ENCODE results near the gene RTKN2. TPM values are rescaled to one million over a fixed set of nuclear protein-coding genes. Genes with fewer than 3 reads are reported as not detected.
"Not testable (repeated sequence)": the region's sequence is repeated elsewhere in the genome, so short reads cannot be mapped to it uniquely, and the experiment has no call there.

The RTKN2 gene
- polyA plus RNA-seq, 3 donors = 9.2 to 11.8 (median 10.2) TPM

DNA sequence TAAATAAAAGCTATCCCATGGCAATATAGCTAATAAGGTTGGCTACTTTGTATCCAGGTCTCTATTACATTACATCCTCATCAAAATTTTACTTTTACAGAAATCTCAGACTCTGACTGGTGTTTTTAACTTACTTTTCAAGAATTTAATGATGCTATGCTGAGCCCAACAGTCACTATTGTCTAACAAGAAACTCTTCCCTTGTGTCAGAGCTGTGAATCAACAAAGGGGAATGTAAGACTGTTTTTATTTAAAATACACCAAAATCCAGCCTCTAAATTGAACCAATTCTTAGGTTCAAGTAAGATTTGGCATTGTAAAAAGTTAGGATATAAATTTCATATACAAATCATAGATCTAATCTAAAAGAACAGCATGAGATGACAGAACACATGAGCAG, 7.0 kb downstream of the RTKN2 start:
- no peak for DNase-seq (ENCODE audit: low read depth in 3 of 3, low spot score in 2 of 3)

- DNase-seq (ENCODE audit: low read depth in 3 of 3, low spot score in 2 of 3) = no peak
Measured at GRCh38 chr10:62259998-62260397, 8.6 kb downstream of the RTKN2 start.

- no peak for DNase-seq (ENCODE audit: low read depth in 3 of 3, low spot score in 2 of 3)
Measured at GRCh38 chr10:62259456-62259855, 9.2 kb downstream of the RTKN2 start.

DNA sequence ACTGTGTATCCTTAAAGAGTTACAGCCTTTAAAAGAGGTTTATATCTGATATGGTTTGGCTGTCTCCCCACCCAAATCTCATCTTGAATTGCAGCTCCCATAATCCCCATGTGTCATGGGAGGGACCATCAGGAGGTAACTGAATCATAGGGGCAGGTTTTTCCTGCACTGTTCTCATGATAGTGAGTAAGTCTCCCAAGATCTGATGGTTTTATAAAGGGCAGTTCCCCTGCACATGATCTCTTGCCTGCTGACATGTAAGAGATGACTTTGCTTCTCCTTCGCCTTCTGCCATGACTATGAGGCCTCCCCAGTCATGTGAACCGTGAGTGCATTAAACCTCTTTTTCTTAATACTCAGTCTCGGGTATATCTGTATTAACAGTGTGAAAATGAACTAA, 9.7 kb downstream of the RTKN2 start:
- no peak for DNase-seq (ENCODE audit: low read depth in 3 of 3, low spot score in 2 of 3)

DNA sequence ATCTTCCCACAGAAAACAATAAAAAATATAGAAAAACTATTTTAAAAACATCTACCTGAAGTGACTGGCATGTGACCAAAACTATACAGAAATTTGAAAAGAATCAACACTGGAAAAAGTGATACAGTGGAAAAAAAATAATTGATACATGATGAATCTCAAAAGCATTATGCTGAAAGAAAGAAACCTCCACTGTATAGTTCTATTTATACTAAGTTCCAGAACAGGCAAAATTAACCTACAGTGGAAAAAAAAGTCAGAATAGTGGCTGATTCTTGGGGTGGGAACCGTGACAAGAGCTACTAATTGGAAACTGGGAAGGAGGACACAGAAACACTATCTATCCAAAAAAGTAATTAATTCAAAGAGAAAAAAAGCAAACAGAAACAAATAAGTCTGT, 14.9 kb downstream of the RTKN2 start:
- DNase-seq (ENCODE audit: low read depth in 3 of 3, low spot score in 2 of 3) = no peak

GRCh38 chr10:62252051-62252450, 16.6 kb downstream of the RTKN2 start:
- no peak for DNase-seq (ENCODE audit: low read depth in 3 of 3, low spot score in 2 of 3)

DNA sequence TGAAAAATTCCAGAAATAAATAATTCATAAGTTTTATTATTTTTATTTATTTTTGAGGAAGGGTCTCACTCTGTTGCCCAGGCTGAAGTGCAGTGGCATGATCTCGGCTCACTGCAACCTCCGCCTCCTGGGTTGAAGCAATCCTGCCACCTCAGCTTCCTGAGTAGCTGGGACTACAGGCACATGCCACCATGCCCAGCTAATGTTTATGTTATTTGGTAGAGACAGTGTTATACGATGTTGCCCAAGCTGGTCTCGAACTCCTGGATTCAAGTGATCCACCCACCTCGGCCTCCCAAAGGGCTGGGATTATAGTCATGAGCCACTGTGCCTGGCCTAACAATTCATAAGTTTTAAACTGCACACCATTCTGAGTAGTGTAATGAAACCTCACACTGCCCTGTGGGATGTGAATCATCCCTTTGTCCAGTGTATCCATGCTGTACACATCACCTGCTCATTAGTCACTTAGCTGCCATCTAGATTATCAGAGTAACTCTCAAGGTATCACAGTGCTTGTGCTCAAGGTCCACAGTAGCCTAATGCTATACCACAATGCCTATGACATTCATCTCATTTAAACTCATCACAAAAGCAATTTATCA, 17.9 kb downstream of the RTKN2 start:
- no peak for DNase-seq (ENCODE audit: low read depth in 3 of 3, low spot score in 2 of 3)

- no peak for DNase-seq (ENCODE audit: low read depth in 3 of 3, low spot score in 2 of 3)
Measured at GRCh38 chr10:62249957-62250356, 18.7 kb downstream of the RTKN2 start.

- DNase-seq (ENCODE audit: low read depth in 3 of 3, low spot score in 2 of 3) = no peak
Measured at GRCh38 chr10:62248465-62248864, 20.2 kb downstream of the RTKN2 start.

DNA sequence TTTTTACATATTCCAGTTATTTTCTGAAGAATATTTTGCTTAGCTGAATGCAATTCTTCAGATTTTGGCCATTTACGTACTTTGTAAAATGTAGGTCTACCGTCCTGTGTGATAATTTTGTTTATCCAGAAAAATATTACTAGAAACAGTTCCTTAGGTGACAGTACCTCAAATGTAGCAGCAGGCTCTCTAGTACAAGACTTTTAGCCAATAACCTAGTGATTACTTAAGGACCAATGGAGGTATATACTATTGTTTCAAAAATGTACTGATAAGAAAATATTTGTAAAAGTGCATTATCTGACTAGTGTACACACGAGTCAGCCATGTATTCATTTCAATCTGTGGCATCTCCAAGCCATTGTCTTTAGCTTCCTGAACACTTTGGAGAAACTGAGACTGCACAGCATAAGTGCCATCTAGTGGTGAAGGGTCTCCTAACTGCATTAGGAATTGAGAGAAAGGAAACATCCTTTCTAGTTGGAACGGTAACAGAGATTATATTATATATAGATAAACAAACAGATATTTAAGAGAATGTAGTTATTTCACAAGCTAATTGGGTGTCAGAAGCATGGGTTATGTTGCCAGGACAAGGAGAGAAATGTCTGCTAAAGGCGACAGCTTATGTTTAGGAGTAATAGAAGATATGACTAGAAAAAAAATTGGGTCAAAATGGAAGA, 23.7 kb downstream of the RTKN2 start:
- DNase-seq (ENCODE audit: low read depth in 3 of 3, low spot score in 2 of 3) = peak in 1 of 3 donors; percentile 36

GRCh38 chr10:62244088-62244487, 24.6 kb downstream of the RTKN2 start:
- no peak for DNase-seq (ENCODE audit: low read depth in 3 of 3, low spot score in 2 of 3)

DNA sequence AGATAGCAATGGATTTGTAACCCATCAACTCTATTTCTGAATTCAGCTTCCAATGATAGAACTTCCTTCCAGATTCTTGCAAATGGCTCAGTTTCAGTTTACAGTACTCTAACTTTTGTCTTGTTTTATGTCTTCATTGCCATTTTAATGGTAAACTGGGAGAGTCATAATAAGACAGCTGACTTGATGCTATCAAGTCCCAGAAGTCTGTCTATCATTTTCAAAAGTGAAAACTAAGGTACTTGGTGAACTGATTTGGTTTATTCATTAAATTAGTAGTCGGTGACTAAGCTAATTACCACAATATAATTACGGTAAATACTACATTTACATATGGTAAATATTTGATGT, 25.0 kb downstream of the RTKN2 start:
- no peak for DNase-seq (ENCODE audit: low read depth in 3 of 3, low spot score in 2 of 3)

- DNase-seq (ENCODE audit: low read depth in 3 of 3, low spot score in 2 of 3) = not testable (repeated sequence)
Measured at GRCh38 chr10:62242965-62243646, 25.5 kb downstream of the RTKN2 start.

- DNase-seq (ENCODE audit: low read depth in 3 of 3, low spot score in 2 of 3) = not testable (repeated sequence)
Measured at GRCh38 chr10:62241521-62241920, 27.1 kb downstream of the RTKN2 start.

GRCh38 chr10:62239994-62240393, 28.6 kb downstream of the RTKN2 start:
- DNase-seq (ENCODE audit: low read depth in 3 of 3, low spot score in 2 of 3) = no peak

GRCh38 chr10:62238880-62239279, 29.8 kb downstream of the RTKN2 start:
- no peak for DNase-seq (ENCODE audit: low read depth in 3 of 3, low spot score in 2 of 3)

- DNase-seq (ENCODE audit: low read depth in 3 of 3, low spot score in 2 of 3) = no peak
Measured at GRCh38 chr10:62237966-62238365, 30.7 kb downstream of the RTKN2 start.

DNA sequence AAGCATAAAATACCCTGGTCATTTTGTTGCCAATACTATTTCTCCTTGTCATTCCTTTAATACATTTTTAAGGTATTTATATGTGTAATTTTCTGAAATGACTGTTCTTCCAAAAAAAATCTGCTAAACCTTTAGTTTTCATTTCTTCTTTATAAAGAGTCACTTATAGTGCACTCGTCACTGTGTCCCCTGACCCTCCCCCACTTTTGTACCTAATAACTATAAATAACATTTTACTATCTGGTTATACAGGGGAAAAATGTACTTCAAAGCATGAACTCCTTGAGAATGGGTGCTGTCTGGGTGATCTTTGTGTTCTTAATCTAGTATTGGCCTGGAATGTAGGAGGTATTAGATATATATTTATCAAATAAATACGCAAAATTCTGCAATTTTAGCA, 31.1 kb downstream of the RTKN2 start:
- DNase-seq (ENCODE audit: low read depth in 3 of 3, low spot score in 2 of 3) = no peak

DNA sequence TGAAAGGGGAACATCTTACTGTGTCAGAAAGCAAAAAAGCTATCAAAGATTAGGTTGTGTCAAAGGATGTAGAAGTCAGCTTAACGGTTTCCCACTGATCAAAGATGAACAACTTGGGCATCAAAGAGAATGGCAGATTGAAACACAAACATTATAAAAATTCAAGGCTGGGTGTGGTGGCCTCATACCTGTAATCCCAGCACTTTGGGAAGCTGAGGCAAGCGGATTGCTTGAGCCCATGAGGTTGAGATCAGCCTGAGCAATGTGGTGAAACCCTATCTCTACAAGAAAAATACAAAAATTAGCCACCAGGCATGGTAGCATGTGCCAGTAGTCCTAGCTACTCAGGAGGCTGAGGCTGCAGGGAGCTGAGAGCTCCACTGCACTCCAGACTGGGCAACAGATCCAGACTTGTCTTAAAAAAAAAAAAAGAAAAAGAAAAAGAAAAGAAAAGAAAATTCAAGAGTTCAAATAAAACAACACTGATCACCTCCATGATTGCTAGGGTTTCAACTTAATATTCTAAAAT, 34.5 kb downstream of the RTKN2 start:
- no peak for DNase-seq (ENCODE audit: low read depth in 3 of 3, low spot score in 2 of 3)

DNA sequence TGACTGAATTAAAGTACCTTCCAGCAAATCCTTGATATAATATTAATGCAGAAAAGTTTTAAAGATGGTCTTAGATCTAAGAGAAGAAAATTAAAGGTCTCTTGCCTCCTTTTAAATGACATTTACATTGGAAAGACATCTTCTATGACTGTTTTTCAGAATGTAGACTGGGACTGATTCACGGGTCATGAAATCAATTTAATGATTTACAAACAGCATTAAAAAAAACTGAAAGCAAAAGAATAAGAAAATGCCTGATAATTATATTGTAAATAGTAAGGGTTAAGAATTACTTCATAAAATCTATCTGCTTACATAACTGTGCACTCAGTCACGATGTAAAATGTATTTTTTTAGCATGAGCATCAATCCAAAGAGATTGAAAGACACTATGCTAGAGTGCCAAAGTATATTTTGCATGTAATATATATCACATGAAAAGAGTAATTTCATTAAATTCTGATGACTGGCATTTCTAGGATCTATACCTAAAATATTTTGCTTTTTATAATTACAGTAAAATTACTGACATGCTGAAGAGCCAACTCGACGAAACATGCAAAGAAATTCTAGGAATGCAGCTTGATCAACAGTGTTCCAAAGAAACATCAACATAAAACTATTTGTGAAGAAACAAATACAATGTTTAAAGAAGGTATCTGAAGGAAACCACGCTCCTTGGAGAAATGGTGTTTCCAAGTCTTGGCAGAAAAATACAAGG, 35.1 kb downstream of the RTKN2 start:
- no peak for DNase-seq (ENCODE audit: low read depth in 3 of 3, low spot score in 2 of 3)

DNA sequence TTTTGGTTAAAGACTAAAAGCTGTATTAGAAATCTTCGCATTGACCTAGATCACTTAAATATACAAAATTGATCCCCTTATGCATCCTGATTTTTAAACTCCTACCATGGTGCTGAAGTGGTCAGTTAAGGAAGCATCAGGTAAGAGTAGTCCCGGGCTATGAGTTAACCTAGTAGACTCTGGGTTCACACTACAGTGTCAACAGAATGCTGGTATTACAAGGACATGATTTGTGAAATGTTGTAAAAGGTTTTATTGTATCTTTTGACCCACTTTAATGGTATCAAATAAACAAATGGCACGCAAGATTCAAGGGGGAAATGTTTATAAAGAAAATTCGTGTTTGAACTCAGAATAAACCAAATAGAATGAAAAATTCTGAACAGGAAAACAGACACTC, 36.8 kb downstream of the RTKN2 start:
- DNase-seq (ENCODE audit: low read depth in 3 of 3, low spot score in 2 of 3) = no peak
